ENCODE data around the gene TTF2.
"Not testable (repeated sequence)": the region's sequence is repeated elsewhere in the genome, so short reads cannot be mapped to it uniquely, and the experiment has no call there.

TTF2 gene

GRCh38 chr1:117122330-117123025, 62.4 kb downstream of the TTF2 start:
- no peak for DNase-seq

GRCh38 chr1:117123274-117123673, 63.1 kb downstream of the TTF2 start:
- no peak for DNase-seq

GRCh38 chr1:117124661-117125060, 64.5 kb downstream of the TTF2 start:
- DNase-seq, result no peak

GRCh38 chr1:117127795-117128194, 67.7 kb downstream of the TTF2 start:
- no peak for DNase-seq

GRCh38 chr1:117128323-117129079, 68.4 kb downstream of the TTF2 start:
- no peak for DNase-seq

GRCh38 chr1:117130526-117130925, 70.4 kb downstream of the TTF2 start:
- DNase-seq, result no peak

GRCh38 chr1:117135329-117135728, 75.2 kb downstream of the TTF2 start:
- DNase-seq, result no peak

GRCh38 chr1:117136749-117137148, 76.6 kb downstream of the TTF2 start:
- DNase-seq, result no peak

- no peak for DNase-seq
Measured at GRCh38 chr1:117137281-117137855, 77.2 kb downstream of the TTF2 start.

- DNase-seq, result no peak
Measured at GRCh38 chr1:117138106-117138505, 78.0 kb downstream of the TTF2 start.

- no peak for DNase-seq
Measured at GRCh38 chr1:117138561-117138960, 78.4 kb downstream of the TTF2 start.

- no peak for DNase-seq
Measured at GRCh38 chr1:117142200-117142599, 82.1 kb downstream of the TTF2 start.

GRCh38 chr1:117143172-117143571, 83.0 kb downstream of the TTF2 start:
- DNase-seq, result no peak

GRCh38 chr1:117143871-117144270, 83.7 kb downstream of the TTF2 start:
- no peak for DNase-seq

GRCh38 chr1:117146072-117146471, 85.9 kb downstream of the TTF2 start:
- no peak for DNase-seq

GRCh38 chr1:117146575-117147340, 86.6 kb downstream of the TTF2 start:
- DNase-seq, result no peak

GRCh38 chr1:117147341-117147831, 87.3 kb downstream of the TTF2 start:
- no peak for DNase-seq

- no peak for DNase-seq
Measured at GRCh38 chr1:117147856-117148588, 87.9 kb downstream of the TTF2 start.

GRCh38 chr1:117150316-117150715, 90.2 kb downstream of the TTF2 start:
- no peak for DNase-seq

GRCh38 chr1:117151305-117151704, 91.2 kb downstream of the TTF2 start:
- DNase-seq, result not testable (repeated sequence)
